ENCODE data around the gene EIF3D. TPM values are rescaled to one million over a fixed set of nuclear protein-coding genes. Genes with fewer than 3 reads are reported as not detected.

Gene EIF3D
- total RNA-seq (2022) (258 and 306 TPM in 2 replicates), Bru-seq, nascent RNA (percentile 97 among the genes with signal in this experiment), BruChase-seq, experiment 1, labeled RNA remaining after a 6-hour chase (percentile 97 among the genes with signal in this experiment), BruChase-seq, experiment 2, labeled RNA remaining after a 2-hour chase (percentile 95 among the genes with signal in this experiment)
- long read RNA-seq, transcript EIF3D-201 (15 exons, 2,155 nt): major isoform, 784 of 904 reads
- long read RNA-seq, partial matches to known transcripts: 26 of 904 reads
- long read RNA-seq, other reads (novel, unspliced or antisense): 91 of 904 reads

DNA sequence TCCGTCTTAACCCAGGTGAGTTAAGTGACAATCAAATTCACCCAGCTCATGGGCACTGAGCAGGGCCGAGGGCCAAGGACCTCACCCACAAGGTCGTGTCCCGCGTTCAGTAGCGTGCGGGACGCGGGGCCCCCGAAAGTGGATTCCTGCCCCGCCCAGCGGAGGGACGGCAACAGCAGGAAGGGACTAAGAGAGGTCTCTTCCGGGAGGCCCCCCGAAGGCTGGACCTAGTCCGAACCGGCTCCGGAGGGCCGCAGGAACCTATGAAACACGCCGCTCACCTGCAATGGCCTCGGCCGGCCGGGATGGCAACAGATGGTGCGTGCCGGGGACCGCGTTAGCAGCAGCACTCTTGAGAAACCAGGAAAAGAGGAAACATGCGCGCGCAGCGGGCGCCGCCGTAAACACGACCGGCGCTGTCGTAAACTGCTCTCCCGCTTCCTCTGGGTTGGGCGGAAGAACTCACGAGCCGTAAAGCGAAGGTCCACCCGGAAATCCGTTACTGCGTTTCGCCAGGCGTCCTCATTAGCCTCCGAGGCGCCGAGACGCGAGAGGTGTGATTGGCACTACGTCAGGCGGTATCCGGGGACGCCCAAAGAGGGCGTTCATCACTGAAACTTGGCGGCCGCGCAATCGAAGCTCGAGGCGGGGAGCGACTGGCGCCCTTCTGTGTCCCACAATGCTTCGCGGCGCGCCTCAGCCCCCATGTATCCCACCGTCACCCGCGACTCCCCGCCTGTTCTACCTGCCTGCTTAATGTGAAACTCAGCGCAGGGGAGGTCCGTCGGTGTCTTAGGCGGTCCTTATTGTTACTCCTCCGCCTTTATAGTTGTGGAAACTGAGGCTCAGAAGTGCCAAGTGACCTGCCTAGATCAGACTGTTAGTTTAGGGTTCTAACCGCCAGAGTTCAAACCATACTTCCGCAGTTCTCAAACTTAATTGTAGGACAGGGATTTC is at the start of gene EIF3D:
Gene EIF3D, minus strand, starts transcription at position 372 of the 957 bp plus-strand sequence. CDS start 3,045 bp downstream, outside the sequence.
- peaks cover 38% of the 10 kb centered on the region for H3K36me3 Mint-ChIP-seq (ENCODE audit: insufficient read depth, unreplicated experiment)
- CTCF ChIA-PET: interaction anchor here (0.7 to 1.9 kb wide), 9 partner anchors 13 to 529 kb away, joined by 3 to 8 read pairs (median 4); no protein-coding TSS in a partner anchor

DNA sequence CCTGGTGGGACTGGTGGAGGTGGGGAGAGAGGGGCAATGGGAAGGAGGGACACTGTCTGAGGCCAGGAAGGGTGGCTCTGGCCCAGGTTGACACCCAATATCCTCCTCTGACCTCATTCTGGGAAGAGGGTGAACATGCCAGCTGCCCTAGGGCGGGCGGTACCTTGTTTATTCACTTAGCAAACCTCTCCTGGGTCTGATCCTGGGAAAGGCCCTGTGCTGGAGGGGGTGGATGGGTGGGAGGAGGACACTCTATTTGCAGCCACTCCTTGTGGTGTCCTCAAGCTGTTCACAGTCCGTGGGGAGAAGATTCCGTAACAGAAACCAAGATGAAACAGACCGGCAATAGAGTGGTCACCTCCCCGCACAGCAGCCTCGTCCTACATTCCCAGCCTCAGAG is 49.7 kb upstream of the EIF3D start:
- ChIA-PET POLR2A (no interaction called here), CTCF (interaction anchor here (1.0 kb wide), 1 partner anchor 206 kb away, joined by 4 read pairs; no protein-coding TSS in a partner anchor)
- DNase-seq (ENCODE audit: unreplicated experiment): no peak
- no peak overlapping the region for H3K4me3 Mint-ChIP-seq (ENCODE audit: unreplicated experiment)
- H3K4me1 Mint-ChIP-seq (ENCODE audit: insufficient read depth, unreplicated experiment): peaks cover 7% of the 10 kb centered on the region
- no peak overlapping the region for H3K27ac Mint-ChIP-seq (ENCODE audit: low read depth, unreplicated experiment)
- intact Hi-C loops (cut with micrococcal nuclease): no loop called here
- TF ChIP-seq CTCF (IDR thresholded peaks at IDR 0.05; ENCODE audit: unreplicated experiment): no peak
- no peaks in the 10 kb centered on the region for H3K9me3 Mint-ChIP-seq (ENCODE audit: unreplicated experiment)
- no TSS peak for BruUV-seq (replicated peaks)
- H3K27me3 Mint-ChIP-seq (ENCODE audit: insufficient read depth, unreplicated experiment): peaks cover 32% of the 10 kb centered on the region
- H3K36me3 Mint-ChIP-seq (ENCODE audit: insufficient read depth, unreplicated experiment): no peaks in the 10 kb centered on the region

More for the DNA sequence above, at the start of gene EIF3D:
- peak; percentile 99 for DNase-seq (ENCODE audit: unreplicated experiment)
- no TSS peak for BruUV-seq (replicated peaks)
- Mint-ChIP-seq H3K9me3 (ENCODE audit: unreplicated experiment) (no peaks in the 10 kb centered on the region), H3K4me3 (ENCODE audit: unreplicated experiment) (peak within 1 kb of the TSS; percentile 87), H3K4me1 (ENCODE audit: insufficient read depth, unreplicated experiment) (peaks cover 5% of the 10 kb centered on the region), H3K27me3 (ENCODE audit: insufficient read depth, unreplicated experiment) (no peaks in the 10 kb centered on the region), H3K27ac (ENCODE audit: low read depth, unreplicated experiment) (peak within 1 kb of the TSS; percentile 95)
- TF ChIP-seq CTCF (IDR thresholded peaks at IDR 0.05; ENCODE audit: unreplicated experiment): no peak
- POLR2A ChIA-PET: interaction anchor here (0.6 to 3.7 kb wide), 36 partner anchors 9 to 1079 kb away, joined by 3 to 41 read pairs (median 4); partner anchors contain the start of genes FOXRED2, IFT27, MPST and MYH9
- intact Hi-C loops (cut with micrococcal nuclease): loop anchor here (2.0 kb wide), 3 partner anchors 14 to 48 kb away; partner anchors contain the start of gene TXN2

GRCh38 chr22:36577019-36577418 is 48.1 kb upstream of the EIF3D start:
- H3K9me3 Mint-ChIP-seq (ENCODE audit: unreplicated experiment): no peaks in the 10 kb centered on the region
- no TSS peak for BruUV-seq (replicated peaks)
- no peak overlapping the region for H3K4me3 Mint-ChIP-seq (ENCODE audit: unreplicated experiment)
- peaks cover 7% of the 10 kb centered on the region for H3K4me1 Mint-ChIP-seq (ENCODE audit: insufficient read depth, unreplicated experiment)
- DNase-seq (ENCODE audit: unreplicated experiment): peak; percentile 41
- CTCF ChIA-PET: interaction anchor here (0.6 to 1.2 kb wide), 2 partner anchors 18 to 146 kb away, joined by 3 read pairs; no protein-coding TSS in a partner anchor
- POLR2A ChIA-PET: no interaction called here
- H3K27me3 Mint-ChIP-seq (ENCODE audit: insufficient read depth, unreplicated experiment): peaks cover 19% of the 10 kb centered on the region
- no peak for TF ChIP-seq CTCF (IDR thresholded peaks at IDR 0.05; ENCODE audit: unreplicated experiment)
- no peak overlapping the region for H3K27ac Mint-ChIP-seq (ENCODE audit: low read depth, unreplicated experiment)
- intact Hi-C loops (cut with micrococcal nuclease): no loop called here
- H3K36me3 Mint-ChIP-seq (ENCODE audit: insufficient read depth, unreplicated experiment): no peaks in the 10 kb centered on the region

GRCh38 chr22:36574728-36575127 is 45.8 kb upstream of the EIF3D start:
- POLR2A ChIA-PET: no interaction called here
- H3K9me3 Mint-ChIP-seq (ENCODE audit: unreplicated experiment): no peaks in the 10 kb centered on the region
- H3K4me3 Mint-ChIP-seq (ENCODE audit: unreplicated experiment): no peak overlapping the region
- no peak for DNase-seq (ENCODE audit: unreplicated experiment)
- no TSS peak for BruUV-seq (replicated peaks)
- TF ChIP-seq CTCF (IDR thresholded peaks at IDR 0.05; ENCODE audit: unreplicated experiment): no peak
- CTCF ChIA-PET: no interaction called here
- H3K27me3 Mint-ChIP-seq (ENCODE audit: insufficient read depth, unreplicated experiment): no peaks in the 10 kb centered on the region
- no peak overlapping the region for H3K27ac Mint-ChIP-seq (ENCODE audit: low read depth, unreplicated experiment)
- intact Hi-C loops (cut with micrococcal nuclease): no loop called here
- peaks cover 12% of the 10 kb centered on the region for H3K4me1 Mint-ChIP-seq (ENCODE audit: insufficient read depth, unreplicated experiment)
- H3K36me3 Mint-ChIP-seq (ENCODE audit: insufficient read depth, unreplicated experiment): no peaks in the 10 kb centered on the region

Data from MCF 10A (cell line).